Suprapubic skin (tissue), 4 donors: ENCODE results near the gene APPBP2. TPM values are rescaled to one million over a fixed set of nuclear protein-coding genes. Genes with fewer than 3 reads are reported as not detected.

Source experiments
- DNase-seq, 2 donors: peaks; one replicate each; pipeline ENCODE4 v3.0.0-alpha.2; 2019; ENCODE audit warnings: low spot score in 2 of 2
- H3K27ac ChIP-seq: fragments of 200-600 bp; sonication (generic); one replicate; pipeline ENCODE4 v1.5.1; 2019
- H3K27me3 ChIP-seq: fragments of 200-600 bp; sonication (generic); one replicate; pipeline ENCODE4 v1.5.1; 2019
- H3K36me3 ChIP-seq: fragments of 200-600 bp; sonication (generic); one replicate; pipeline ENCODE4 v1.5.1; 2019
- H3K4me1 ChIP-seq: fragments of 200-600 bp; sonication (generic); one replicate; pipeline ENCODE4 v1.5.1; 2019
- H3K4me3 ChIP-seq: fragments of 200-600 bp; sonication (generic); one replicate; pipeline ENCODE4 v1.5.1; 2019; ENCODE audit warnings: mild to moderate bottlenecking
- H3K9me3 ChIP-seq: fragments of 200-600 bp; sonication (generic); one replicate; pipeline ENCODE4 v1.5.1; 2019
- CTCF ChIP-seq, 2 donors: fragments of 200-600 bp in 1 of 2; fragments of 450-650 bp in 1 of 2; sonication (generic) in 1 of 2; IDR thresholded peaks; one replicate each; pipeline ENCODE4 v1.5.1; 2016 to 2019; ENCODE audit warnings: antibody characterized with exemption in 2 of 2, mild to moderate bottlenecking in 1 of 2, moderate library complexity in 1 of 2
- EP300 ChIP-seq: sonication (generic); formaldehyde crosslinking; IDR thresholded peaks from one replicate; pipeline ENCODE4 v1.6.1; 2017; ENCODE audit warnings: antibody characterized with exemption
- POLR2A ChIP-seq, 2 donors: fragments of 450-650 bp; IDR thresholded peaks; one replicate each; pipeline ENCODE4 v1.6.1; 2017; ENCODE audit warnings: antibody characterized with exemption in 2 of 2, mild to moderate bottlenecking in 2 of 2, moderate library complexity in 2 of 2
- POLR2AphosphoS5 ChIP-seq, 3 donors: sonication (generic); formaldehyde crosslinking; IDR thresholded peaks; one replicate each; pipeline ENCODE4 v1.6.1; 2017; ENCODE audit warnings: antibody characterized with exemption in 3 of 3
- WGBS: methylation state at CpG from one replicate; pipeline ENCODE4 v1.1.5; 2018; 5-methylcytosine and 5-hydroxymethylcytosine counted together
- total RNA-seq, 4 donors: library from RNA; depleted of rRNA; stranded (reverse); fragments of >200 nt; gene quantifications; one replicate each; pipeline ENCODE4 v1.1.0, GENCODE V29; 2016

APPBP2 gene
- total RNA-seq, 4 donors from 2014 or later, result 15.4 to 26.3 (median 17.8) TPM

GRCh38 chr17:60455378-60455777, 70.7 kb downstream of the APPBP2 start:
- Histone ChIP-seq H3K9me3 (no peaks in the 10 kb centered on the region), H3K4me3 (no peak overlapping the region), H3K36me3 (peaks cover 86% of the 10 kb centered on the region), H3K27ac (no peak overlapping the region), H3K27me3 (no peaks in the 10 kb centered on the region), H3K4me1 (no peaks in the 10 kb centered on the region)
- TF ChIP-seq POLR2A (IDR thresholded peaks at IDR 0.05), result no peak
- no peak for TF ChIP-seq EP300
- DNase-seq, result no peak
- 92% methylated on average over 4 of the region's 4 CpGs for WGBS

GRCh38 chr17:60451965-60452364, 74.1 kb downstream of the APPBP2 start:
- no peak overlapping the region for H3K27ac ChIP-seq
- H3K9me3 ChIP-seq, result no peaks in the 10 kb centered on the region
- no peaks in the 10 kb centered on the region for H3K4me1 ChIP-seq
- H3K27me3 ChIP-seq, result no peaks in the 10 kb centered on the region
- H3K36me3 ChIP-seq, result peaks cover 87% of the 10 kb centered on the region
- DNase-seq, result no peak
- TF ChIP-seq POLR2A (IDR thresholded peaks at IDR 0.05) (no peak), POLR2AphosphoS5 (IDR thresholded peaks at IDR 0.05) (no peak), CTCF (IDR thresholded peaks at IDR 0.05) (no peak), EP300 (no peak)
- H3K4me3 ChIP-seq, result no peak overlapping the region

- no peak for TF ChIP-seq CTCF (IDR thresholded peaks at IDR 0.05)
- TF ChIP-seq EP300, result no peak
- no peak for TF ChIP-seq POLR2AphosphoS5 (IDR thresholded peaks at IDR 0.05)
- TF ChIP-seq POLR2A (IDR thresholded peaks at IDR 0.05), result no peak
- DNase-seq, result no peak
- H3K27ac ChIP-seq, result no peak overlapping the region
- no peaks in the 10 kb centered on the region for H3K27me3 ChIP-seq
- no peaks in the 10 kb centered on the region for H3K4me1 ChIP-seq
- H3K9me3 ChIP-seq, result no peaks in the 10 kb centered on the region
- H3K4me3 ChIP-seq, result no peak overlapping the region
- peaks cover 89% of the 10 kb centered on the region for H3K36me3 ChIP-seq
- WGBS, result 96% methylated on average over 1 of the region's 1 CpG
Observed at GRCh38 chr17:60451071-60451470, 75.0 kb downstream of the APPBP2 start.

- H3K27ac ChIP-seq, result no peak overlapping the region
- H3K27me3 ChIP-seq, result no peaks in the 10 kb centered on the region
- H3K9me3 ChIP-seq, result no peaks in the 10 kb centered on the region
- 94% methylated on average over 8 of the region's 8 CpGs for WGBS
- H3K4me3 ChIP-seq, result no peak overlapping the region
- H3K4me1 ChIP-seq, result peaks cover 16% of the 10 kb centered on the region
- H3K36me3 ChIP-seq, result peaks cover 60% of the 10 kb centered on the region
- TF ChIP-seq EP300, result no peak
- no peak for TF ChIP-seq CTCF (IDR thresholded peaks at IDR 0.05)
- DNase-seq, result no peak
Observed at GRCh38 chr17:60447375-60447774, 78.7 kb downstream of the APPBP2 start.

GRCh38 chr17:60445144-60445543, 80.9 kb downstream of the APPBP2 start:
- no peaks in the 10 kb centered on the region for H3K9me3 ChIP-seq
- TF ChIP-seq POLR2A (IDR thresholded peaks at IDR 0.05), result no peak
- TF ChIP-seq POLR2AphosphoS5 (IDR thresholded peaks at IDR 0.05), result no peak
- TF ChIP-seq EP300, result no peak
- no peak for TF ChIP-seq CTCF (IDR thresholded peaks at IDR 0.05)

GRCh38 chr17:60443713-60444112, 82.3 kb downstream of the APPBP2 start:
- peaks cover 21% of the 10 kb centered on the region for H3K4me1 ChIP-seq
- no peaks in the 10 kb centered on the region for H3K27me3 ChIP-seq
- TF ChIP-seq POLR2A (IDR thresholded peaks at IDR 0.05), result no peak
- WGBS, result 36% methylated on average over 6 of the region's 6 CpGs
- peaks cover 25% of the 10 kb centered on the region for H3K36me3 ChIP-seq
- H3K9me3 ChIP-seq, result no peaks in the 10 kb centered on the region
- no peak overlapping the region for H3K27ac ChIP-seq
- DNase-seq, result no peak
- H3K4me3 ChIP-seq, result no peak overlapping the region

More at GRCh38 chr17:60445144-60445543, 80.9 kb downstream of the APPBP2 start:
- DNase-seq, result no peak
- peaks cover 21% of the 10 kb centered on the region for H3K4me1 ChIP-seq
- no peak overlapping the region for H3K27ac ChIP-seq
- peaks cover 39% of the 10 kb centered on the region for H3K36me3 ChIP-seq
- H3K4me3 ChIP-seq, result no peak overlapping the region
- no peaks in the 10 kb centered on the region for H3K27me3 ChIP-seq
